ENCODE measurements around the gene RBM34. TPM values are rescaled to one million over a fixed set of nuclear protein-coding genes. Genes with fewer than 3 reads are reported as not detected.

The RBM34 gene
- total and polyA plus RNA-seq, 8 donors, result 9.8 to 79.7 (median 56.7) TPM; not detected in 1

Small RNA genes lying within 50 kb of the gene (small RNA-seq; reads per million reads assigned to genes)
- gene AL732292.1, result 0 reads per million in 4 donors
- 0 to 0.31 (median 0) reads per million in 4 donors for gene MIR4753
- 0 to 12.6 (median 4.0) reads per million in 4 donors for gene SNORA14B

Other genes with a start within 250 kb of the RBM34 start
- 100 to 1,000 TPM in 1 of 5 donors, 10 to 100 TPM in 4; 21.4 to 145 (median 51.9) TPM for gene TOMM20, start 32.4 kb downstream of the RBM34 start, total RNA-seq
- 100 to 1,000 TPM in 1 of 3 donors, 10 to 100 TPM in 2; 63.4 to 102 (median 72.9) TPM for gene TOMM20, start 32.4 kb downstream of the RBM34 start, polyA plus RNA-seq
- 100 to 1,000 TPM in 1 of 5 donors, 10 to 100 TPM in 4; 23.7 to 102 (median 52.0) TPM for gene ARID4B, start 166.9 kb upstream of the RBM34 start, total RNA-seq
- 1 to 10 TPM; 9.5 to 9.6 (median 9.5) TPM for gene ARID4B, start 166.9 kb upstream of the RBM34 start, polyA plus RNA-seq
- 10 to 100 TPM in 3 of 5 donors, 1 to 10 TPM in 2; 7.0 to 21.8 (median 10.7) TPM for gene GGPS1, start 167.3 kb upstream of the RBM34 start, total RNA-seq
- gene GGPS1, start 167.3 kb upstream of the RBM34 start, polyA plus RNA-seq, result 10 to 100 TPM; 21.5 to 37.6 (median 23.2) TPM
- 10 to 100 TPM in 4 of 5 donors, 1 to 10 TPM in 1; 7.1 to 43.7 (median 23.9) TPM for gene TBCE, start 206.2 kb upstream of the RBM34 start, total RNA-seq
- 10 to 100 TPM; 19.2 to 24.0 (median 23.6) TPM for gene TBCE, start 206.2 kb upstream of the RBM34 start, polyA plus RNA-seq

Measured in stomach (tissue), 8 donors.